B cell (primary cell): ENCODE measurements around the gene BRPF3. TPM values are rescaled to one million over a fixed set of nuclear protein-coding genes. Genes with fewer than 3 reads are reported as not detected.

ENCODE experiments used
- ATAC-seq: fragments of 200-7000 bp; cut with Tn5 transposase; one replicate; pipeline ENCODE4 v1.10.0; 2021; ENCODE audit warnings: low read depth, mild to moderate bottlenecking, moderate number of reproducible peaks, moderate library complexity
- CTCF ChIA-PET: fragments of 350-600 bp; sonication (Branson Sonifier 250); formaldehyde crosslinking; loops from one replicate; lab custom pipeline; 2021; ENCODE audit warnings: antibody characterized with exemption, inconsistent platforms; lab: Charles Lee
- POLR2A ChIA-PET: fragments of 350-600 bp; sonication (Branson Sonifier 250); formaldehyde crosslinking; loops from one replicate; lab custom pipeline; 2021; ENCODE audit warnings: antibody characterized with exemption; lab: Charles Lee
- DNase-seq: peaks from one replicate; pipeline ENCODE4 v3.0.0; 2013
- H2AFZ ChIP-seq: 2 replicates; pipeline ENCODE4 v1.6.1; 2012; ENCODE audit warnings: mild to moderate bottlenecking, low read depth, low read length; ENCODE audit not compliant: insufficient read depth, poor library complexity, severe bottlenecking
- H3K27ac ChIP-seq, 2 donors: 1 replicate in 1 of 2; 2 replicates in 1 of 2; pipeline ENCODE4 v1.5.1; 2012 to 2013; ENCODE audit warnings: low read length in 2 of 2, mild to moderate bottlenecking in 2 of 2, moderate library complexity in 1 of 2
- H3K27me3 ChIP-seq, 4 experiments: fragments of 200-600 bp in 1 of 4; sonication (generic) in 1 of 4; replicated peaks in 1 of 4; 1 replicate in 2 of 4; 2 replicates in 2 of 4; pipeline versions ENCODE4 v1.6.1 to v1.7.0; 2013 to 2016; ENCODE audit warnings: low read length in 3 of 4, mild to moderate bottlenecking in 2 of 4, mixed read lengths in 1 of 4, moderate library complexity in 1 of 4; ENCODE audit not compliant: insufficient read depth in 4 of 4, control insufficient read depth in 3 of 4; ENCODE audit errors: control extremely low read depth in 1 of 4
- H3K36me3 ChIP-seq, 2 experiments: replicated peaks in 1 of 2; 1 replicate in 1 of 2; 2 replicates in 1 of 2; pipeline versions ENCODE4 v1.6.1 to v1.7.1; 2013; ENCODE audit warnings: low read length in 1 of 2; ENCODE audit not compliant: insufficient read depth in 2 of 2, control insufficient read depth in 1 of 2; ENCODE audit errors: control extremely low read depth in 1 of 2, extremely low read depth in 1 of 2
- H3K4me1 ChIP-seq, 2 donors: fragments of 200-600 bp in 1 of 2; sonication (generic) in 1 of 2; 1 replicate in 1 of 2; 2 replicates in 1 of 2; pipeline versions ENCODE4 v1.5.1 to v1.6.1; 2013 to 2017; ENCODE audit warnings: low read length in 2 of 2; ENCODE audit not compliant: control insufficient read depth in 2 of 2, insufficient read depth in 2 of 2
- H3K4me2 ChIP-seq: replicated peaks from 2 replicates; pipeline ENCODE3; 2012; ENCODE audit warnings: mild to moderate bottlenecking, low read depth, low read length; ENCODE audit not compliant: poor library complexity, severe bottlenecking
- H3K4me3 ChIP-seq, 5 experiments: fragments of 200-600 bp in 1 of 5; sonication (generic) in 1 of 5; 1 replicate in 3 of 5; 2 replicates in 2 of 5; pipeline versions ENCODE4 v1.5.1 to v1.7.0; 2011 to 2016; ENCODE audit warnings: low read length in 4 of 5, mild to moderate bottlenecking in 4 of 5, low read depth in 2 of 5, control low read depth in 1 of 5, moderate library complexity in 1 of 5; ENCODE audit not compliant: insufficient read depth in 1 of 5; ENCODE audit errors: control extremely low read depth in 1 of 5, extremely low read depth in 1 of 5
- H3K79me2 ChIP-seq: fragments of 200-600 bp; sonication (generic); one replicate; pipeline ENCODE4 v1.6.0; 2016; ENCODE audit warnings: low read length; ENCODE audit not compliant: control insufficient read depth, insufficient read depth
- H3K9ac ChIP-seq: fragments of 200-600 bp; sonication (generic); 2 replicates; pipeline ENCODE4 v1.6.1; 2017; ENCODE audit warnings: mild to moderate bottlenecking, low read length, moderate library complexity
- H3K9me3 ChIP-seq, 3 donors: one replicate each; pipeline versions ENCODE4 v1.6.1 to v1.7.1; 2013; ENCODE audit warnings: low read length in 2 of 3; ENCODE audit not compliant: control insufficient read depth in 2 of 3, insufficient read depth in 1 of 3; ENCODE audit errors: control extremely low read depth in 1 of 3
- H4K20me1 ChIP-seq: 2 replicates; pipeline ENCODE4 v1.6.0; 2012; ENCODE audit warnings: mild to moderate bottlenecking, low read length; ENCODE audit not compliant: insufficient read depth, control insufficient read depth, poor library complexity, severe bottlenecking
- H3K27ac Mint-ChIP-seq: one replicate; pipeline ENCODE4 v1.8.0; 2021; ENCODE audit warnings: mixed read lengths
- H3K27me3 Mint-ChIP-seq: one replicate; pipeline ENCODE4 v1.8.0; 2021; ENCODE audit warnings: mixed read lengths
- H3K4me1 Mint-ChIP-seq: one replicate; pipeline ENCODE4 v1.8.0; 2021; ENCODE audit warnings: mixed read lengths
- H3K4me3 Mint-ChIP-seq: one replicate; pipeline ENCODE4 v1.8.0; 2021; ENCODE audit warnings: mixed read lengths
- H3K9me3 Mint-ChIP-seq: one replicate; pipeline ENCODE4 v1.8.0; 2022; ENCODE audit warnings: mixed read lengths; ENCODE audit not compliant: insufficient read depth
- EZH2 ChIP-seq: IDR thresholded peaks from 2 replicates; pipeline ENCODE4 v1.6.1; 2012; ENCODE audit warnings: borderline replicate concordance, low read depth, mild to moderate bottlenecking, moderate library complexity, low read length; ENCODE audit not compliant: insufficient read depth, poor library complexity, severe bottlenecking
- WGBS: methylation state at CpG from one replicate; pipeline ENCODE4 v1.1.5; 2013; ENCODE audit warnings: missing lambda C conversion rate; ENCODE audit not compliant: insufficient coverage; 5-methylcytosine and 5-hydroxymethylcytosine counted together
- intact Hi-C: fragments of 100-400 bp; cut with micrococcal nuclease; formaldehyde crosslinking; loops from one replicate; pipeline ENCODE4 v1.10.0; 2022
- polyA plus RNA-seq: library from polyadenylated mRNA; depleted of rRNA; stranded (reverse); fragments of >200 nt; gene quantifications from 2 replicates; pipeline ENCODE4 v1.2.3, GENCODE V29; 2012
- total RNA-seq, 2 donors: library from RNA; stranded (reverse); fragments of 120-200 nt in 1 of 2; gene quantifications; 1 replicate in 1 of 2; 2 replicates in 1 of 2; pipeline versions ENCODE4 v1.2.3 to v1.2.4, GENCODE V29; 2013 to 2022
- TF ChIP-seq, protein P1 (sequence below): fragments of 200-600 bp; IDR thresholded peaks from one replicate; pipeline ENCODE4 v1.8.0; 2022; ENCODE audit warnings: antibody characterized with exemption, mild to moderate bottlenecking

Gene BRPF3
- total and polyA plus RNA-seq, 2 donors (not counting 1 experiment from before 2014, with no cell fraction given): 17.1 to 29.4 TPM

DNA sequence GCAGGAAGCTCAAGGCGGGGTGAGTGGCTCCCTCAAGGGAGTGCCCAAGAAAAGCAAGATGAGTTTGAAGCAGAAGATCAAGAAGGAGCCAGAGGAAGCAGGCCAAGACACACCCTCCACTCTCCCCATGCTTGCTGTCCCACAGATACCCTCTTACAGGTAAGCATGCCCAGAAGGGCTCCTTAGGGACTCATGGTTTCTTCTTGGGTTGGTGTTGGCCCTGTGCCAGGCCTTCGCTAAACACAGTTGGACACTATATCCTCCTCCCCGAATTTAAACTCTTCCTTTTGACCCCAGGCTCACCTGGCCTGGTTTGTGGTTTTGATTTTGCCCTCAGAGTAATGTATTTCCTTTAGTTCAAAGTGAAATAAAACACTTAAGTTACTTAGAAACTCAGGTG is 5.1 kb downstream of the BRPF3 start:
- TF ChIP-seq, protein P1, sequence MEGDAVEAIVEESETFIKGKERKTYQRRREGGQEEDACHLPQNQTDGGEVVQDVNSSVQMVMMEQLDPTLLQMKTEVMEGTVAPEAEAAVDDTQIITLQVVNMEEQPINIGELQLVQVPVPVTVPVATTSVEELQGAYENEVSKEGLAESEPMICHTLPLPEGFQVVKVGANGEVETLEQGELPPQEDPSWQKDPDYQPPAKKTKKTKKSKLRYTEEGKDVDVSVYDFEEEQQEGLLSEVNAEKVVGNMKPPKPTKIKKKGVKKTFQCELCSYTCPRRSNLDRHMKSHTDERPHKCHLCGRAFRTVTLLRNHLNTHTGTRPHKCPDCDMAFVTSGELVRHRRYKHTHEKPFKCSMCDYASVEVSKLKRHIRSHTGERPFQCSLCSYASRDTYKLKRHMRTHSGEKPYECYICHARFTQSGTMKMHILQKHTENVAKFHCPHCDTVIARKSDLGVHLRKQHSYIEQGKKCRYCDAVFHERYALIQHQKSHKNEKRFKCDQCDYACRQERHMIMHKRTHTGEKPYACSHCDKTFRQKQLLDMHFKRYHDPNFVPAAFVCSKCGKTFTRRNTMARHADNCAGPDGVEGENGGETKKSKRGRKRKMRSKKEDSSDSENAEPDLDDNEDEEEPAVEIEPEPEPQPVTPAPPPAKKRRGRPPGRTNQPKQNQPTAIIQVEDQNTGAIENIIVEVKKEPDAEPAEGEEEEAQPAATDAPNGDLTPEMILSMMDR: no peak
- no peak for TF ChIP-seq EZH2
- DNase-seq (no peak), ATAC-seq (no peak)
- Mint-ChIP-seq H3K27me3 (no peaks in the 10 kb centered on the region), H3K4me1 (peaks cover 50% of the 10 kb centered on the region), H3K4me3 (no peak overlapping the region), H3K27ac (no peak overlapping the region), H3K9me3 (no peaks in the 10 kb centered on the region)
- CTCF ChIA-PET: interaction anchor here (0.9 kb wide), 1 partner anchor 100 kb away, joined by 3 read pairs; no protein-coding TSS in a partner anchor
- Histone ChIP-seq H3K79me2 (peaks cover 65% of the 10 kb centered on the region), H2AFZ (no peak overlapping the region), H3K9ac (no peak overlapping the region), H3K4me3 (no peak overlapping the region), H3K27ac (no peak overlapping the region), H3K27me3 (no peaks in the 10 kb centered on the region), H3K4me2 (peak overlapping the region; percentile 10), H3K4me1 (peaks cover 33 to 34% of the 10 kb centered on the region in 2 donors), H3K9me3 (peaks cover 0 to 4% (median 0%) of the 10 kb centered on the region in 3 donors), H3K36me3 (peaks cover 0 to 29% of the 10 kb centered on the region in 2 experiments), H4K20me1 (peaks cover 25% of the 10 kb centered on the region)
- POLR2A ChIA-PET: no interaction called here
- no CpG with 5 or more reads among the region's 3 CpGs for WGBS
- intact Hi-C loops: no loop called here

DNA sequence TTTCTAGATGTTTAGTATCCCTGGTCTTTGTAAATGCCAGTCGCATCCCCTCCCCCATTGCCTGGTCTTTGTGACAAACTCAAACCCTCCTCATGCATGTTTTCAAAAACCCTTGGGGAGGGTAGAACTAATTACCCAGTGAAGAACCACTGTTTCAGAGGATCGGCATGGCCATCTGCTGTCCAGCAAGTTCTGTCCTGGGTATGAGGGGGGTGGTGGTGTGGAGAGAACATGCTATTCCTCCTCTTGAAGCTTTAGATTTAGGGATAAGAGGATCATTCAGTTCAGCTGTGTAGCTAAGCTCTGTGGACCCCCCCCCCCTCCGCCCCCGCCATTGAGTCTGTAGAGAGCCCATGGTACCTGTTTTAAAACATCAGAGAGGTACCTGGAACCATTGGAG is 5.6 kb downstream of the BRPF3 start:
- intact Hi-C loops: no loop called here
- CTCF ChIA-PET: interaction anchor here (0.9 kb wide), 1 partner anchor 99 kb away, joined by 3 read pairs; no protein-coding TSS in a partner anchor
- Histone ChIP-seq H3K36me3 (peaks cover 0 to 32% of the 10 kb centered on the region in 2 experiments), H3K4me3 (no peak overlapping the region), H3K4me2 (no peak overlapping the region), H3K27ac (no peak overlapping the region), H4K20me1 (peaks cover 25% of the 10 kb centered on the region), H3K4me1 (peaks cover 33 to 34% of the 10 kb centered on the region in 2 donors), H3K9ac (no peak overlapping the region), H3K79me2 (peaks cover 65% of the 10 kb centered on the region), H3K27me3 (no peaks in the 10 kb centered on the region), H2AFZ (no peak overlapping the region), H3K9me3 (peaks cover 0 to 4% (median 0%) of the 10 kb centered on the region in 3 donors)
- Mint-ChIP-seq H3K27ac (no peak overlapping the region), H3K4me1 (peaks cover 50% of the 10 kb centered on the region), H3K9me3 (no peaks in the 10 kb centered on the region), H3K4me3 (no peak overlapping the region), H3K27me3 (no peaks in the 10 kb centered on the region)
- TF ChIP-seq, protein P1: no peak
- no peak for TF ChIP-seq EZH2
- DNase-seq (no peak), ATAC-seq (no peak)
- WGBS: 100% methylated on average over 1 of the region's 4 CpGs
- POLR2A ChIA-PET: no interaction called here
